OCI-LY7 (cell line): ENCODE data around the gene MRPL48. TPM values are rescaled to one million over a fixed set of nuclear protein-coding genes. Genes with fewer than 3 reads are reported as not detected.
A peak's percentile ranks its signal among the peaks of the same experiment; 100 is the strongest.

ENCODE experiments used
- BruUV-seq: library from RNA; stranded (reverse); fragments of 400-500 nt; replicated peaks from 2 replicates; lab custom pipeline; 2021; lab: Mats Ljungman, UMichigan
- CTCF ChIA-PET: fragments of 300-600 bp; sonication (Branson Sonifier 250); formaldehyde crosslinking; loops from one replicate; lab custom pipeline; 2022; ENCODE audit warnings: antibody characterized with exemption; ENCODE audit not compliant: unreplicated experiment; lab: Charles Lee
- POLR2A ChIA-PET: fragments of 300-600 bp; sonication (Branson Sonifier 250); formaldehyde crosslinking; loops from one replicate; lab custom pipeline; 2022; ENCODE audit warnings: antibody characterized with exemption; lab: Charles Lee
- DNase-seq: peaks from one replicate; pipeline ENCODE4 v3.0.0-alpha.2; 2015; ENCODE audit warnings: low spot score
- H2AFZ ChIP-seq: fragments of 200-600 bp; sonication (generic), shearing (Covaris generic); 2 replicates; pipeline ENCODE4 v1.6.1; 2014; ENCODE audit warnings: mild to moderate bottlenecking, antibody characterized with exemption, low read length, moderate library complexity
- H3K27ac ChIP-seq: fragments of 200-600 bp; sonication (generic); 2 replicates; pipeline ENCODE4 v1.5.1; 2014; ENCODE audit warnings: mixed run types, low read depth, mild to moderate bottlenecking, moderate library complexity, low read length, inconsistent platforms; ENCODE audit not compliant: poor library complexity, severe bottlenecking
- H3K36me3 ChIP-seq: fragments of 200-600 bp; sonication (generic); 2 replicates; pipeline ENCODE4 v1.6.1; 2014; ENCODE audit warnings: mild to moderate bottlenecking, antibody characterized with exemption, low read length, moderate library complexity, mixed read lengths; ENCODE audit not compliant: insufficient read depth
- H3K4me1 ChIP-seq: fragments of 200-600 bp; sonication (generic); 2 replicates; pipeline ENCODE4 v1.5.1; 2014; ENCODE audit warnings: mild to moderate bottlenecking, low read length; ENCODE audit not compliant: insufficient read depth, poor library complexity, severe bottlenecking
- H3K4me2 ChIP-seq: fragments of 200-600 bp; sonication (generic); 2 replicates; pipeline ENCODE4 v1.6.1; 2014; ENCODE audit warnings: mild to moderate bottlenecking, low read length
- H3K4me3 ChIP-seq: fragments of 200-600 bp; sonication (generic); 2 replicates; pipeline ENCODE4 v1.5.1; 2014; ENCODE audit warnings: mild to moderate bottlenecking, low read depth, low read length; ENCODE audit not compliant: poor library complexity, severe bottlenecking
- H3K79me2 ChIP-seq: fragments of 200-600 bp; sonication (generic); 2 replicates; pipeline ENCODE4 v1.6.1; 2016; ENCODE audit warnings: low read depth, mild to moderate bottlenecking, low read length, moderate library complexity, mixed read lengths; ENCODE audit not compliant: insufficient read depth
- H3K9me2 ChIP-seq: fragments of 200-600 bp; sonication (generic); 2 replicates; pipeline ENCODE4 v1.6.1; 2016; ENCODE audit warnings: mild to moderate bottlenecking, low read length, mixed read lengths; ENCODE audit not compliant: insufficient read depth
- H3K9me3 ChIP-seq: fragments of 200-600 bp; sonication (generic); 2 replicates; pipeline ENCODE4 v1.6.1; 2014; ENCODE audit warnings: mild to moderate bottlenecking, mixed run types, low read length, mixed read lengths
- H4K20me1 ChIP-seq: fragments of 200-600 bp; sonication (generic); 2 replicates; pipeline ENCODE4 v1.6.1; 2014; ENCODE audit warnings: mild to moderate bottlenecking, antibody characterized with exemption, low read length, moderate library complexity, mixed read lengths; ENCODE audit not compliant: insufficient read depth
- EZH2phosphoT487 ChIP-seq: fragments of 200-600 bp; sonication (generic); IDR thresholded peaks from 2 replicates; pipeline ENCODE4 v1.6.1; 2018; ENCODE audit warnings: low read depth, borderline replicate concordance, mild to moderate bottlenecking, mixed run types, antibody characterized with exemption, low read length, moderate library complexity, mixed read lengths
- intact Hi-C: fragments of 100-400 bp; cut with micrococcal nuclease; formaldehyde crosslinking; loops from one replicate; pipeline ENCODE4 v1.10.0; 2022; ENCODE audit not compliant: unreplicated experiment
- total RNA-seq, 2 experiments: library from RNA; depleted of rRNA in 1 of 2; stranded (reverse); fragments of >200 nt in 1 of 2; shearing (Covaris generic) in 1 of 2; gene quantifications; 2 replicates each; pipeline ENCODE4 v1.2.3, GENCODE V29; 2014 to 2022
- TF ChIP-seq, protein P1 (sequence below): fragments of 200-600 bp; sonication (generic); conservative IDR thresholded peaks from 2 replicates; pipeline ENCODE4 v1.5.1; 2014; ENCODE audit warnings: mild to moderate bottlenecking, antibody characterized with exemption, low read length, moderate library complexity, mixed read lengths

MRPL48 gene
- total RNA-seq, 2 experiments from 2014 or later = 63.9 to 167 TPM

DNA sequence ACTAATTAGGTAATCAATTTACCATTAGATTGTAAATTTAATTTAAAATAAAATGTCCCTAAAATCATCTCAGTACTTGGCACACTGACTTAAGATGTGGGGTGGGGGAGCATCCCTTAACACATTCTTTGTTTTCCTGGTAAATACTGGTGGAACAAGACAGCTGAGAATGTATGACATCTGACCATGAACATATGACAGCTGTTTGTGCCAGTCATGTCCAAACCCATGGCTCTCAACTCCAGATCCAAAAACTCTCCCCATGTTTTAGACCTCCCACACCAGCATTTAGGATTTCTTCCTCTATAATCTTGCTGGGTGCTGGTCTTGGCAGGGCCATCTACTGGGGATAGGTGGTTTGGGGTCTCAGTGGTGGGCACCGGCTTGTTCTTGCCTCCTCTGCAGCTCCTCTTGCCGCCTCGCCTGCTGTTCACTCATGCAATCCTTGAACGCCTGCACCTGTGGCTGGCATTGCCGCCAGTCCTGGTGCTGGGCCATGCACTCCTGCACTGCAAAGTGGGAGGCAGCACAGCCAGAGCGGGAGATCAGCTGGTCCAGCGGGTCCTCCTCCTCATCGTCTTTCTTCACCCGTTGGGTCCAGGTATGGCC lies 85.2 kb downstream of the MRPL48 start:
- H3K27ac ChIP-seq = no peak overlapping the region
- peaks cover 42% of the 10 kb centered on the region for H3K79me2 ChIP-seq
- intact Hi-C loops = no loop called here
- POLR2A ChIA-PET = interaction anchor here (0.6 to 1.2 kb wide), 3 partner anchors 20 to 197 kb away, joined by 3 to 5 read pairs (median 4); partner anchors contain the start of gene MRPL48
- TF ChIP-seq, protein P1, sequence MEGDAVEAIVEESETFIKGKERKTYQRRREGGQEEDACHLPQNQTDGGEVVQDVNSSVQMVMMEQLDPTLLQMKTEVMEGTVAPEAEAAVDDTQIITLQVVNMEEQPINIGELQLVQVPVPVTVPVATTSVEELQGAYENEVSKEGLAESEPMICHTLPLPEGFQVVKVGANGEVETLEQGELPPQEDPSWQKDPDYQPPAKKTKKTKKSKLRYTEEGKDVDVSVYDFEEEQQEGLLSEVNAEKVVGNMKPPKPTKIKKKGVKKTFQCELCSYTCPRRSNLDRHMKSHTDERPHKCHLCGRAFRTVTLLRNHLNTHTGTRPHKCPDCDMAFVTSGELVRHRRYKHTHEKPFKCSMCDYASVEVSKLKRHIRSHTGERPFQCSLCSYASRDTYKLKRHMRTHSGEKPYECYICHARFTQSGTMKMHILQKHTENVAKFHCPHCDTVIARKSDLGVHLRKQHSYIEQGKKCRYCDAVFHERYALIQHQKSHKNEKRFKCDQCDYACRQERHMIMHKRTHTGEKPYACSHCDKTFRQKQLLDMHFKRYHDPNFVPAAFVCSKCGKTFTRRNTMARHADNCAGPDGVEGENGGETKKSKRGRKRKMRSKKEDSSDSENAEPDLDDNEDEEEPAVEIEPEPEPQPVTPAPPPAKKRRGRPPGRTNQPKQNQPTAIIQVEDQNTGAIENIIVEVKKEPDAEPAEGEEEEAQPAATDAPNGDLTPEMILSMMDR = no peak
- TF ChIP-seq EZH2phosphoT487 = no peak
- H2AFZ ChIP-seq = no peak overlapping the region
- peaks cover 75% of the 10 kb centered on the region for H3K36me3 ChIP-seq
- H4K20me1 ChIP-seq = no peaks in the 10 kb centered on the region
- H3K9me2 ChIP-seq = no peaks in the 10 kb centered on the region
- CTCF ChIA-PET = no interaction called here
- H3K9me3 ChIP-seq = no peaks in the 10 kb centered on the region
- H3K4me3 ChIP-seq = no peak overlapping the region
- BruUV-seq = no TSS peak
- H3K4me2 ChIP-seq = no peak overlapping the region
- peaks cover 18% of the 10 kb centered on the region for H3K4me1 ChIP-seq
- no peak for DNase-seq

DNA sequence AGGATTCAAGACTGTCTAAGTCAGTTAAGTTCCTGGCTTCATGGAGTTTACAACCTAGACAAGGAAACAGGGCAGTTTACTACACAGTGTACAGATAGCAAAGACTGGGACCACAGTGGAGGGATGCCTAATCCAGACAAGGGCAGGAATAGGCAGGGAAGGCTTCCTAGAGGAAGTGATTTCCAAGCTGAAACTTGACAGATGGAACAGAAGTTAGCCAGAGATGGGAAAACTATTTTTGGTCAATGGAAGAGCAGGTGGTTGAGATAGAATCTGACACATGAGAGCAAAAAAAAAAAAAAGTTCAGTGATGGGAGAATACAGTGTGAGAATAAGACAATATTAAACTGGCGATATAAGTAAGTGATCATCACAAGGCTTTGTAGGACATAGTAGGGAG lies 87.7 kb downstream of the MRPL48 start:
- intact Hi-C loops = no loop called here
- Histone ChIP-seq H3K79me2 (peaks cover 48% of the 10 kb centered on the region), H3K27ac (peak overlapping the region; percentile 92), H3K9me3 (no peaks in the 10 kb centered on the region), H3K36me3 (peaks cover 55% of the 10 kb centered on the region), H3K4me1 (peaks cover 26% of the 10 kb centered on the region), H3K4me3 (peak overlapping the region; percentile 95), H3K9me2 (no peaks in the 10 kb centered on the region), H2AFZ (no peak overlapping the region), H3K4me2 (peak overlapping the region; percentile 94), H4K20me1 (no peaks in the 10 kb centered on the region)
- ChIA-PET POLR2A (no interaction called here), CTCF (no interaction called here)
- no TSS peak for BruUV-seq
- DNase-seq = no peak
- TF ChIP-seq, protein P1 = no peak
- no peak for TF ChIP-seq EZH2phosphoT487

DNA sequence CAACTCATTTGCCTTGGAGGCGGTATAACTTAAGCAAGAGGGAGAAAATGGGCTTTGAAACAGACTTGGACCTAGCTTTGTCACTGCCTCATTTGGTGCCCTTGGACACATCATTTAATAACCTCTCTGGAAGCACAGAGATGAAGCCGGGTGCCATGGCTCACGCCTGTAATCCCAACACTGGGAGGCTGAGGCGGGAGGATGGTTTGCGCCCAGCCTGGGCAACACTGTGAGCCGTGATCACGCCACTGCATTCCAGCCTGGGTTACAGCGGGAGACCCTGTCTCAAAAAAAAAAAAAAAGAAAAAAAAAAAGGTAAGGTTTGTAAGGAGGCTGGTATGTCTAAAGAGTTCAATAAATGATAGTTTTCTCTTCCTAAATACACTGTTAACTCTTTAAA lies 88.2 kb downstream of the MRPL48 start:
- no peaks in the 10 kb centered on the region for H3K9me3 ChIP-seq
- intact Hi-C loops = loop anchor here (1.0 to 2.0 kb wide), 2 partner anchors 87 to 115 kb away; partner anchors contain the start of gene RAB6A
- CTCF ChIA-PET = no interaction called here
- peak overlapping the region; percentile 95 for H3K4me3 ChIP-seq
- TF ChIP-seq, protein P1 = no peak
- no peak for TF ChIP-seq EZH2phosphoT487
- DNase-seq = peak; percentile 14
- POLR2A ChIA-PET = no interaction called here
- no peaks in the 10 kb centered on the region for H3K9me2 ChIP-seq
- H3K27ac ChIP-seq = peak overlapping the region; percentile 92
- H3K4me1 ChIP-seq = peaks cover 26% of the 10 kb centered on the region
- no peaks in the 10 kb centered on the region for H4K20me1 ChIP-seq
- H3K4me2 ChIP-seq = peak overlapping the region; percentile 94
- H3K36me3 ChIP-seq = peaks cover 50% of the 10 kb centered on the region
- peak overlapping the region; percentile 49; the same call in 1 of the 2 replicates for H2AFZ ChIP-seq
- H3K79me2 ChIP-seq = peaks cover 48% of the 10 kb centered on the region
- TSS peak; percentile 85 for BruUV-seq
